HG03039 (cell line): ENCODE data around the gene RERE.

ENCODE experiments used
- ATAC-seq: cut with Tn5 transposase; IDR thresholded peaks from one replicate; pipeline ENCODE4 v1.9.1; 2021; ENCODE audit warnings: mild to moderate bottlenecking, moderate library complexity; ENCODE audit not compliant: unreplicated experiment

RERE gene

DNA sequence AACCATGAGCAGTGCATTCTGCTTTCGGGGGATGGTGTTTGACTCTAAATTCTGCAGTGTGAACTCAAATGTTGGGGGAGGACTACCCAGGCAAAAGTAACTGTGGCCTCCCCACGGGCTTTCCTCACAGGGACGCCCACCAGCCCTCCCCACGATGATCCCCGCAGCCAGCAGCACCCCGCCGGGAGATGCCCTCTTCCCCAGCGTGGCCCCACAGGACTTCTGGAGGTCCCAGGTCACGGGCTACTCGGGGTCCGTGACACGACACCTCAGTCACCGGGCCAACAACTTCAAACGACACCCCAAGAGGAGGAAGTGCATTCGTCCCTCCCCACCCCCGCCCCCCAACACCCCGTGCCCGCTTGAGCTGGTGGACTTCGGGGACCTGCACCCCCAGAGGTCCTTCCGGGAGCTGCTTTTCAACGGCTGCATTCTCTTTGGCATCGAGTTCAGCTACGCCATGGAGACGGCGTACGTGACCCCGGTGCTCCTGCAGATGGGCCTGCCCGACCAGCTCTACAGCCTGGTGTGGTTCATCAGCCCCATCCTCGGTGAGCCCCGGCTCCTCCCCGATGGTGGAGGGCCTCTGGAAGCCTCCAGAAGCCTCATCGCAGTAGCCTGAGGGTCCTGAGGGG lies 493.1 kb downstream of the RERE start:
- ATAC-seq: no peak

DNA sequence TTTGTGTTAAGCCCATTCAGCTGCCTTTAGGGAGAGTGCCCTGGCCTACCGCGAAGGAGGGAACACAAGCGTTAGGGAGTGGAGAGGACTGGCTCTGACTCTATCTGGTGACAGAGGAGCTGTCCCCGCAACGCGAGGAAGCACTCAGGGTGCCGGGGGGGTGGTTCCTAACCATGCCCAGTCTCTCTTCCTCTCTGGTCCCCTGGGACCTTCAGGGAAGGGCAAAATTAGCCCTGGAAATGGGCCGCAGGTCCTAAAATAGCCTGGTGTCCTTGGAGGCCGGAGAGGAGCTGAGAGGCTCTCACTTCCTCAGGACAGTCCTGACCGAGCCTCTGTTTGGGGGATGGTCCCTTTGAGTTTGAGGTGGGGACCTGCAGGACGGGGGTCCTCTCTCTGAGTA lies 493.7 kb downstream of the RERE start:
- no peak for ATAC-seq

GRCh38 chr1:8321612-8322011 lies 495.8 kb downstream of the RERE start:
- ATAC-seq: no peak

DNA sequence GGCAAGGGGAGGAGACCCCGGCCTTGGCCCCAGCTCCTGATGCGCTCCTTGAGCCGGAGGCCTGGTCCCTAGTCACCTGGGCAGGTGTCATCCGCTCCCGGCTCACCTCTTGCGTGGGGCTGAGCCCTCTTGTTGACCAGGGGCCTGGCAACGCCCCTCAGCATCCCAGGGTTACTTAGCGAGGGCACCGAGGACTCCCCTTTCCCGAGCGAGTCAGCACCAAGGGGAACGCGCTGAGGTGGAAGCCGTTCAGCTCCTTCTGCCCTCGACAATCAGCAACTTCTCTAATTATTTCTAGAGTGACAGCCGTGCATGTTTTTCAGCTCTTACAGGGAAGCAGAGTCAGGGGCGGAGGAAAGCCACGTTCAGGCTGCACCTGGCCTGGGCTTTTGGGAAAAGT lies 499.0 kb downstream of the RERE start:
- ATAC-seq: no peak

GRCh38 chr1:8317647-8318381 lies 499.6 kb downstream of the RERE start, which contains the start of gene SLC45A1:
Gene SLC45A1 (plus strand): TSS chr1:8318114. CDS start chr1:8324330, 6,216 bp downstream.
- ATAC-seq: no peak

DNA sequence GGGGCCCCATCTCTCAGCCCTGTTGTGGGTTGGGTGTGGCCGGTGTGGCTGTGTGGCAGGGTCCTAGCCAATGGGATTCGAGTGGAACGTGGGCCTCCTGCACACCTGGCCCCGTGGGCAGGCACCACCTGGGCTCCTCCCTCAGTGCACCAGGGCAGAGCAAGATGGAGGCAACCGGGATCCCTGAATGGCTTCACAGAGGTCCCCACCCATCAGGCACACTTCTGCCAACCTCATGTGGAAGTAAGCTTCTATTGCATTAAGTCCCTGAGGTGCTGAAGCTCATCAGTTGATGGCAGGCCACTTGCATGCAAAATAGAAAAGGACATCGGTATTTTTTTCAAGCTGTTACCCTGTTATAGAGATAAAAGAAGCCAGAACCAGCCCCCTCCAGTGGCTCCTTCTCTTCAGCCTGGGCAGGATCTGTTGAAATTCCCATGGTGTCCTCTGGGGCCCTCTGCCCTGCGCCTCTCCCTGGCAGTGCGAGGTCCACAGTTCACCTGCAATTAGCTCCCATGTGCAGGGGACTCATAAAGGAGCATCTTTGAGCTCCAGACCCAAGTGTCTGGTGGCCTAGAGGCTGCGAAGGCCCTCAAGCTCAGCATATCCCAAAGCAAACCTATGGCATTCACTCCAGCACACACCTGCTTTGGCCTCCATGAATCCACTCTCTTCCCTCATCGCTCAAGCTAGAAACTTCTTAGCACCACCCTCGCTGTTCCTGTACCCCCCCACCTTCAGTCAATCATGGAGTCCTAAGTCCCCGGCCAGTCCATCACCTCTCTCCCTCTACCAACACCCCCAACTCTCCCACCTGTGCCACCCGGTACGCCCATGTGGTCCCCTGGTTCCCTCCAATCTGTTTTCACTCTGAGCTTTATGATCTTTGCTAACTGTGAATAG lies 501.6 kb downstream of the RERE start:
- ATAC-seq: no peak

- no peak for ATAC-seq
Measured at GRCh38 chr1:8314346-8315280, 502.8 kb downstream of the RERE start.

GRCh38 chr1:8313231-8313630 lies 504.2 kb downstream of the RERE start:
- no peak for ATAC-seq

GRCh38 chr1:8312235-8313218 lies 504.9 kb downstream of the RERE start:
- no peak for ATAC-seq

- ATAC-seq: no peak
Measured at GRCh38 chr1:8311068-8311718, 506.2 kb downstream of the RERE start.

GRCh38 chr1:8307628-8308027 lies 509.8 kb downstream of the RERE start:
- no peak for ATAC-seq

DNA sequence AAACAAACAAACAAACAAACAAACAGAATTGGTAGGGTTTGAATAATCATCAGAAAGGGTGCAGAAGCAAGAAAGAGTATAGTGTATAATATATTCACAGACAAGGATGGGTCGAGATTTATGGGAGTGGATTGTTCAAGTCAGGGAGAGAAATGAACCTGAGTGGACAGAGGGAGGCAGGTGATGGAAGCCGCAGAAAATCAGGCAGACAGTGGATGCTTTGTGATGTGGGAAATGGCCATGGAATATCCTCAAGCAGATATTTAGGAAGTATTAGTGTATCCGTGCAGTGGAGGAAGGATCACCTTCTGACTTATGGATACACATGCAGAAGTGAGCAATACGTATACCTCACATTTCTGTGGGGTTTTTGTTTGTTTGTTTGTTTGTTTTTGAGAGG lies 513.6 kb downstream of the RERE start:
- ATAC-seq: no peak

DNA sequence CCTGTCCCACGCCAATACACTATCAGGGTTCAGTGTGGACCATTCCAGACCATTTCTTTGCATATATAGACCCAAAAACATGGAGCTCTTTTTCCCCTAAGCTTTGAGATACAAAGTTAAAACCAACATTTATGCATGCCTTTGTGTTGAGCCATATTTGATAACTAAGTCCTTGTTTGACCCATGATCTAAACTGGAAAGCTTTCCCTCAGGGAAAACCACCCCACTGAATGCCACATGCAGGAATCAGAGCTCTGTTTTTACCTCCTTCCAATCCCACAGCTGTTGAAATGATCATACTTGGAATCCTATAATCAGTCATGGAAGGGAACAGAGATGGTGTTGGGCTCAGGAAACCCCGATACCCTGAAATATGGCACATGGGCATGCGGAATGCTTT lies 514.3 kb downstream of the RERE start:
- no peak for ATAC-seq
